Left forelimb (tissue), 1 donor: ENCODE measurements around the gene ARHGAP22.
A peak's percentile ranks its signal among the peaks of the same experiment; 100 is the strongest.

Source experiments
- DNase-seq: peaks from one replicate; pipeline ENCODE4 v3.0.0-alpha.2; 2018; ENCODE audit warnings: low spot score

The ARHGAP22 gene

GRCh38 chr10:48607356-48608278 lies 2.7 kb upstream of the ARHGAP22 start:
- peak; percentile 56 for DNase-seq

GRCh38 chr10:48606530-48607355 lies 1.9 kb upstream of the ARHGAP22 start:
- DNase-seq = no peak

GRCh38 chr10:48605786-48606529 lies 1.1 kb upstream of the ARHGAP22 start:
- DNase-seq = no peak

- DNase-seq = peak; percentile 53
These were observed 558 bp downstream of the ARHGAP22 start for GRCh38 chr10:48604039-48604990.

- peak; percentile 51 for DNase-seq
These were observed 1.3 kb downstream of the ARHGAP22 start for GRCh38 chr10:48603421-48604038.

- DNase-seq = no peak
These were observed 2.3 kb downstream of the ARHGAP22 start for GRCh38 chr10:48602401-48603135.

GRCh38 chr10:48601789-48602188 lies 3.1 kb downstream of the ARHGAP22 start:
- DNase-seq = no peak

GRCh38 chr10:48600645-48601505 lies 4.0 kb downstream of the ARHGAP22 start:
- DNase-seq = peak; percentile 40

- no peak for DNase-seq
These were observed 5.1 kb downstream of the ARHGAP22 start for GRCh38 chr10:48599830-48600134.

GRCh38 chr10:48598936-48599829 lies 5.7 kb downstream of the ARHGAP22 start:
- no peak for DNase-seq

GRCh38 chr10:48598243-48598935 lies 6.5 kb downstream of the ARHGAP22 start:
- no peak for DNase-seq

GRCh38 chr10:48595539-48595932 lies 9.3 kb downstream of the ARHGAP22 start:
- DNase-seq = no peak

- no peak for DNase-seq
These were observed 9.9 kb downstream of the ARHGAP22 start for GRCh38 chr10:48594803-48595538.

GRCh38 chr10:48594371-48594770 lies 10.5 kb downstream of the ARHGAP22 start:
- DNase-seq = no peak

- DNase-seq = no peak
These were observed 12.5 kb downstream of the ARHGAP22 start for GRCh38 chr10:48592346-48592745.

- no peak for DNase-seq
These were observed 13.9 kb downstream of the ARHGAP22 start for GRCh38 chr10:48590945-48591344.

GRCh38 chr10:48589266-48589665 lies 15.6 kb downstream of the ARHGAP22 start:
- DNase-seq = no peak
